Fibroblast of the aortic adventitia (primary cell): ENCODE measurements around the gene IFIT1. TPM values are rescaled to one million over a fixed set of nuclear protein-coding genes. Genes with fewer than 3 reads are reported as not detected.
"Not testable (repeated sequence)": the region's sequence is repeated elsewhere in the genome, so short reads cannot be mapped to it uniquely, and the experiment has no call there.

Experiments used
- DNase-seq: peaks from one replicate; pipeline ENCODE4 v3.0.0-alpha.2; 2010; ENCODE audit warnings: low read depth
- H3K4me3 ChIP-seq: 2 replicates; pipeline ENCODE4 v1.5.1; 2011; ENCODE audit warnings: low read depth, mild to moderate bottlenecking, control low read depth, low read length, moderate library complexity
- total RNA-seq: library from RNA; depleted of rRNA; stranded (reverse); fragments of >200 nt; gene quantifications from 2 replicates; pipeline ENCODE4 v1.2.3, GENCODE V29; 2012; ENCODE audit warnings: low replicate concordance
- TF ChIP-seq, protein P1 (sequence below): IDR thresholded peaks from 2 replicates; pipeline ENCODE4 v1.5.1; 2011; ENCODE audit warnings: mild to moderate bottlenecking, low read length, control low read depth, inconsistent platforms; ENCODE audit not compliant: insufficient read depth

The IFIT1 gene
- total RNA-seq, 1 donor = 13.6 TPM

DNA sequence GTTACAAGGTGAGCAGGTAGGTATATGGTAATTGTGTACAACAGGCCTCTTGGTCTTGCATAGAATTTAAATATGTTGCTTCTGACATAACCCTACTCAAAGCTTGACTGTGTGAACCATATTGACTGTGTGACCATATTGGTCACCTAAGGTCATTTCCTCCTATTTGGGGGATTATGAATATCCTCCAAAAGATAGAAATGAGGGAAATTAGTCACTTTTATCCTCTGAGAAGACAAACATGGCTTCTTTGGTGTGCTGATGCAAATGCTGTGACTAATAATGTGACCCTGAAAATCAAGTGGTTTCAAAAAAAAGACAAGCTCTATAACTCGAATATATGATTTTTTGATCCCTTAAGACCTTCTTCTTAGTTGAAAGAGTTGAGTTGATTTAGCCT is 49.9 kb downstream of the IFIT1 start:
- TF ChIP-seq, protein P1, sequence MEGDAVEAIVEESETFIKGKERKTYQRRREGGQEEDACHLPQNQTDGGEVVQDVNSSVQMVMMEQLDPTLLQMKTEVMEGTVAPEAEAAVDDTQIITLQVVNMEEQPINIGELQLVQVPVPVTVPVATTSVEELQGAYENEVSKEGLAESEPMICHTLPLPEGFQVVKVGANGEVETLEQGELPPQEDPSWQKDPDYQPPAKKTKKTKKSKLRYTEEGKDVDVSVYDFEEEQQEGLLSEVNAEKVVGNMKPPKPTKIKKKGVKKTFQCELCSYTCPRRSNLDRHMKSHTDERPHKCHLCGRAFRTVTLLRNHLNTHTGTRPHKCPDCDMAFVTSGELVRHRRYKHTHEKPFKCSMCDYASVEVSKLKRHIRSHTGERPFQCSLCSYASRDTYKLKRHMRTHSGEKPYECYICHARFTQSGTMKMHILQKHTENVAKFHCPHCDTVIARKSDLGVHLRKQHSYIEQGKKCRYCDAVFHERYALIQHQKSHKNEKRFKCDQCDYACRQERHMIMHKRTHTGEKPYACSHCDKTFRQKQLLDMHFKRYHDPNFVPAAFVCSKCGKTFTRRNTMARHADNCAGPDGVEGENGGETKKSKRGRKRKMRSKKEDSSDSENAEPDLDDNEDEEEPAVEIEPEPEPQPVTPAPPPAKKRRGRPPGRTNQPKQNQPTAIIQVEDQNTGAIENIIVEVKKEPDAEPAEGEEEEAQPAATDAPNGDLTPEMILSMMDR = no peak
- no peak for DNase-seq
- H3K4me3 ChIP-seq = no peak overlapping the region

DNA sequence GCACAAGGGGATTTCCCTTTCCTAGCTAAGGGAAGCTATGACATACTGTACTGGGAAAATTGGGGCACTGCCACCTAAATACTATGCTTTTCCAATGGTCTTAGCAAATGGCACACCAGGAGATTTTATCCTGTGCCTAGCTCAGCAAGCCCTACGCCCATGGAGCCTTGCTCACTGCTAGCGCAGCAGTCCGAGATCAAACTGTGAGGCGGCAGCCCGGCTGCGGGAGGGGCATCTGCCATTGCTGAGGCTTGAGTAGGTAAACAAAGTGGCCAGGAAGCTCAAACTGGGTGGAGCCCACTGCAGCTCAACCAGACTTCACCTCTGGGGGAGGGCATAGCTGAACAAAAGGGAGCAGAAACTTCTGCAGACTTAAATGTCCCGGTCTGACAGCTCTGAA is 52.4 kb downstream of the IFIT1 start:
- not testable (repeated sequence) for DNase-seq, H3K4me3 ChIP-seq

DNA sequence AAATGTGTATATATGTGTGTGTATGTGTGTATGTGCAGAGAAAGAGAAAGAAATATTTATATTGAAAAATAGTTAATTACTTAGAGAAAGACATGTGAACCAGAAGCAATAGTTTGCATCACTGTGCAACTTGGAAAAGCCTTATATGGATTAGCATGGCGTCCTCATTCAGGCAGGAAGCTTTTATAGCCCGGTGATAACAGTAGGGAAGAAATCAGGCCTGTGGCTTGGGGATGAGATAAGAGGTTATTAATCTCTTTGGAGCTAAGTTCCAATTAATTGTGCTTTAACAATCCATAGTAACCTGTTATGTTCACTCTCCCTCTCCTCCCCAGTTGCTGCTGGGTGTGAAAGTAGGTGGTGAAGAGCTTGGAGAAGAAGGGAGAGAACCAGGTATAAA is 58.5 kb downstream of the IFIT1 start:
- TF ChIP-seq, protein P1 = no peak
- DNase-seq = no peak

DNA sequence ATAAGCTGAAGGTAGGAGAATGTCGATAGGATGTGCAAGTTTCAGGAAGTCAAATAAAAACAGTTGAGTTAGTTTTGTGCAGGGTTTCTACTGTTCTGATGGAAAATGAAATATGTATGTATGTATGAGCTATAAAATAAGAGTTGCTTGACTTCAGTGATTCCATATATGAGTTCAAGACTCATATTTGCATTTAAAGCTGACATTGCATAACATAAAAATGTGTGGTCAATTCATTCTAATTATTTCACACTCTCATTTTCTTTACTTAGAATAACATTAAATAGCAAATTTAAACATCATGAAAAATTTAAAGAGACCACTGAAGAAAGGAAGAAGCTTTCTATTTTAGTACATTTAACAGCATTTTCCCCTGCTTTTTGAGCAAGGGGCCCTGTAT is 59.8 kb downstream of the IFIT1 start:
- no peak for DNase-seq
- TF ChIP-seq, protein P1 = no peak
- no peak overlapping the region for H3K4me3 ChIP-seq

More for the DNA sequence above, 58.5 kb downstream of the IFIT1 start:
- no peak overlapping the region for H3K4me3 ChIP-seq

DNA sequence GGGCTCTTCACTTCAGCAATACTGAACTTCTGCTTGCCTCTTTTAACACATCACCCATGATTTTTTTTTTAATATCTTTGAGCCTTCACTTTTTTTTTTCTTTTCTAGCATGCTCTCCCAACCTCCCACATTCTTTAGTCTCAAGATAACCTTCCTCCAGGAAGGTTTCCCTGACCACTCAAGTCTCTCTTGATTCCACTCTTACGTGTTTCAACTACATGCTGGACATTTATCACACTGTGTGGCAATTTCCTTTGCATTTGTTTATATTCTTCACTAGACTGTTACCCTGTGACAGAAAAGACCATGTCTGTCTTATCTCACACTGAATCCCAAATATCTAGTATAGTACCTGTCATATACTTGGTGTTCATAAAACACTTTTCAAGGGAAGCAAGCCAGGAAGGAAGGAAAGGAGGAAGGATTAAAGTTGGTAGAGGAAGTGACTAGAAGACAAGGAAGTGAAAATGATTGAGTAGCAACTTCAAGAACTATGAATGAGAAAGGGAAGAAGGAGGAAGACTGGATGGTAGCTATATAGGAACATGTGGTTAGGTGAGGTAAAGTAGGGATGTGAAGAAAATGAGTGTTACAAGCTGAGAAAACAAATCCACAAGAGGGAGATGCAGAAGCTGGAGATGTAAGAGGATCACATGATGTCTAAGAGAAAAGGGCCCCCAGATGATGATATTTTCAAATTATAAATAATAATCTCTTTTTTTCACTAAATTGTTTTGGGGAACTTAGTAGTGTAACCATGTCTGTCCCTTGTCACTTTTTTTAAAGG is 62.3 kb downstream of the IFIT1 start:
- TF ChIP-seq, protein P1 = no peak
- H3K4me3 ChIP-seq = no peak overlapping the region
- no peak for DNase-seq

Other genes with a start within 250 kb of the IFIT1 start
- 2.2 TPM in 1 of 2 replicates, not detected in the other for gene CH25H, start 185.3 kb upstream of the IFIT1 start, total RNA-seq
- gene LIPA, start 140.8 kb upstream of the IFIT1 start, total RNA-seq = 30.6 and 55.2 TPM in 2 replicates
- gene IFIT2, start 90.6 kb upstream of the IFIT1 start, total RNA-seq = 7.6 and 30.7 TPM in 2 replicates
- gene IFIT3, start 64.6 kb upstream of the IFIT1 start, total RNA-seq = 23.1 and 88.3 TPM in 2 replicates
- not detected in 2 replicates for gene IFIT1B, start 14.6 kb upstream of the IFIT1 start, total RNA-seq
- 30.7 and 36.0 TPM in 2 replicates for gene IFIT5, start 21.9 kb downstream of the IFIT1 start, total RNA-seq
- gene SLC16A12, start 143.0 kb downstream of the IFIT1 start, total RNA-seq = 0.16 and 0.90 TPM in 2 replicates